H9 (cell line): ENCODE results near the gene IQCE. TPM values are rescaled to one million over a fixed set of nuclear protein-coding genes. Genes with fewer than 3 reads are reported as not detected.

Source experiments
- DNase-seq: peaks from one replicate; pipeline ENCODE4 v3.0.0-alpha.2; 2017
- H2AFZ ChIP-seq: one replicate; pipeline ENCODE4 v1.6.1; 2013; ENCODE audit warnings: mild to moderate bottlenecking, low read length, control low read depth, moderate library complexity
- H2AK5ac ChIP-seq: 2 replicates; pipeline ENCODE4 v1.6.1; 2013; ENCODE audit warnings: low read length, control low read depth, mixed read lengths; ENCODE audit not compliant: insufficient read length
- H2BK120ac ChIP-seq: one replicate; pipeline ENCODE4 v1.6.1; 2013; ENCODE audit warnings: low read depth, mild to moderate bottlenecking, low read length, control low read depth, inconsistent platforms; ENCODE audit not compliant: poor library complexity, severe bottlenecking
- H2BK12ac ChIP-seq: 2 replicates; pipeline ENCODE4 v1.6.1; 2013; ENCODE audit warnings: low read length, control low read depth, mixed read lengths, low read depth; ENCODE audit not compliant: insufficient read length
- H2BK15ac ChIP-seq: 2 replicates; pipeline ENCODE4 v1.6.1; 2013; ENCODE audit warnings: low read depth, low read length, control low read depth
- H2BK20ac ChIP-seq: one replicate; pipeline ENCODE4 v1.6.1; 2013; ENCODE audit warnings: low read depth, mild to moderate bottlenecking, low read length, control low read depth, inconsistent platforms; ENCODE audit not compliant: poor library complexity, severe bottlenecking
- H2BK5ac ChIP-seq: 2 replicates; pipeline ENCODE4 v1.6.1; 2013; ENCODE audit warnings: low read length, control low read depth, mixed read lengths; ENCODE audit not compliant: insufficient read length
- H3K14ac ChIP-seq: 2 replicates; pipeline ENCODE4 v1.6.1; 2013; ENCODE audit warnings: low read length, control low read depth; ENCODE audit not compliant: insufficient read depth
- H3K18ac ChIP-seq: 2 replicates; pipeline ENCODE4 v1.6.1; 2013; ENCODE audit warnings: low read depth, mild to moderate bottlenecking, mixed read lengths, low read length, control low read depth; ENCODE audit not compliant: insufficient read length
- H3K23ac ChIP-seq: 2 replicates; pipeline ENCODE4 v1.6.1; 2013; ENCODE audit warnings: low read length, control low read depth, mixed read lengths, low read depth; ENCODE audit not compliant: insufficient read length
- H3K23me2 ChIP-seq: 2 replicates; pipeline ENCODE4 v1.6.1; 2013; ENCODE audit warnings: low read depth, mild to moderate bottlenecking, mixed read lengths, low read length, control low read depth; ENCODE audit not compliant: insufficient read length, poor library complexity, severe bottlenecking
- H3K27ac ChIP-seq: 2 replicates; pipeline ENCODE4 v1.5.1; 2013; ENCODE audit warnings: low read length, control low read depth, mixed read lengths, low read depth; ENCODE audit not compliant: insufficient read length
- H3K27me3 ChIP-seq: 2 replicates; pipeline ENCODE4 v1.6.1; 2013; ENCODE audit warnings: low read length, control low read depth, inconsistent platforms; ENCODE audit not compliant: insufficient read depth
- H3K4ac ChIP-seq: 2 replicates; pipeline ENCODE4 v1.6.1; 2013; ENCODE audit warnings: low read depth, mild to moderate bottlenecking, control low read depth, inconsistent platforms, low read length, moderate library complexity
- H3K4me1 ChIP-seq: 2 replicates; pipeline ENCODE4 v1.6.1; 2013; ENCODE audit warnings: low read length, control low read depth, inconsistent platforms; ENCODE audit not compliant: insufficient read depth
- H3K4me2 ChIP-seq: 2 replicates; pipeline ENCODE4 v1.6.1; 2013; ENCODE audit warnings: low read length, control low read depth, mixed read lengths; ENCODE audit not compliant: insufficient read length, insufficient read depth
- H3K56ac ChIP-seq: 2 replicates; pipeline ENCODE4 v1.6.1; 2013; ENCODE audit warnings: low read depth, mild to moderate bottlenecking, mixed read lengths, low read length, control low read depth; ENCODE audit not compliant: insufficient read length
- H3K79me1 ChIP-seq: 2 replicates; pipeline ENCODE4 v1.6.1; 2013; ENCODE audit warnings: low read depth, mild to moderate bottlenecking, moderate library complexity, low read length, control low read depth, inconsistent platforms; ENCODE audit not compliant: insufficient read depth, poor library complexity, severe bottlenecking
- H3K79me2 ChIP-seq: 2 replicates; pipeline ENCODE4 v1.6.1; 2013; ENCODE audit warnings: low read length, control low read depth, inconsistent platforms; ENCODE audit not compliant: insufficient read depth
- H3K9ac ChIP-seq: 2 replicates; pipeline ENCODE4 v1.6.1; 2013; ENCODE audit warnings: low read length, control low read depth, mixed read lengths; ENCODE audit not compliant: insufficient read length; ENCODE audit errors: extremely low read depth
- H3K9me3 ChIP-seq: one replicate; pipeline ENCODE4 v1.6.1; 2013; ENCODE audit warnings: low read depth, low read length, inconsistent platforms; ENCODE audit not compliant: control insufficient read depth
- H3T11ph ChIP-seq: one replicate; pipeline ENCODE4 v1.6.1; 2013; ENCODE audit warnings: mild to moderate bottlenecking, low read length, control low read depth, inconsistent platforms
- H4K20me1 ChIP-seq: one replicate; pipeline ENCODE4 v1.6.1; 2013; ENCODE audit not compliant: control insufficient read depth, insufficient read length, insufficient read depth
- H4K5ac ChIP-seq: 2 replicates; pipeline ENCODE4 v1.6.1; 2013; ENCODE audit warnings: low read depth, mild to moderate bottlenecking, mixed read lengths, low read length, control low read depth; ENCODE audit not compliant: insufficient read length
- H4K8ac ChIP-seq: replicated peaks from 2 replicates; pipeline ENCODE4 v1.6.1; 2013; ENCODE audit warnings: low read length, control low read depth, mixed read lengths, low read depth; ENCODE audit not compliant: insufficient read length
- H4K91ac ChIP-seq: 2 replicates; pipeline ENCODE4 v1.6.1; 2013; ENCODE audit warnings: low read depth, mild to moderate bottlenecking, moderate library complexity, mixed read lengths, low read length, control low read depth; ENCODE audit not compliant: insufficient read length
- H3K27ac Mint-ChIP-seq, 3 experiments: 2 replicates in 2 of 3; 3 replicates in 1 of 3; pipeline ENCODE4 v1.8.0; 2020 to 2021; ENCODE audit warnings: mixed read lengths in 3 of 3, mild to moderate bottlenecking in 1 of 3, moderate library complexity in 1 of 3
- H3K27me3 Mint-ChIP-seq: 2 replicates; pipeline ENCODE4 v1.8.0; 2021; ENCODE audit warnings: low read depth, mild to moderate bottlenecking, moderate library complexity, mixed read lengths
- H3K36me3 Mint-ChIP-seq, 3 experiments: 2 replicates in 2 of 3; 3 replicates in 1 of 3; pipeline ENCODE4 v1.8.0; 2020 to 2021; ENCODE audit warnings: low read depth in 3 of 3, mixed read lengths in 3 of 3; ENCODE audit not compliant: insufficient read depth in 1 of 3
- H3K4me1 Mint-ChIP-seq, 2 experiments: 2 replicates each; pipeline ENCODE4 v1.8.0; 2020; ENCODE audit warnings: mixed read lengths in 2 of 2
- H3K4me3 Mint-ChIP-seq, 2 experiments: 2 replicates in 1 of 2; 3 replicates in 1 of 2; pipeline ENCODE4 v1.8.0; 2020 to 2021; ENCODE audit warnings: mild to moderate bottlenecking in 2 of 2, mixed read lengths in 2 of 2, moderate library complexity in 1 of 2
- H3K9me3 Mint-ChIP-seq, 2 experiments: 2 replicates in 1 of 2; 3 replicates in 1 of 2; pipeline ENCODE4 v1.8.0; 2020; ENCODE audit warnings: mild to moderate bottlenecking in 2 of 2, mixed read lengths in 2 of 2, moderate library complexity in 1 of 2
- WGBS: extraction: QIAGEN DNeasy Blood & Tissue Kit; methylation state at CpG from one replicate; pipeline ENCODE4 v1.1.7; 2013; ENCODE audit warnings: missing lambda C conversion rate, low lambda C conversion rate, mixed read lengths; ENCODE audit not compliant: insufficient read length; ENCODE audit errors: extremely low coverage; 5-methylcytosine and 5-hydroxymethylcytosine counted together
- total RNA-seq: library from RNA; stranded (reverse); gene quantifications from 2 replicates; pipeline ENCODE4 v1.2.1, GENCODE V29; 2021
- TF ChIP-seq, protein P1 (sequence below): fragments of 200-600 bp; sonication (generic); conservative IDR thresholded peaks from 3 replicates; pipeline ENCODE4 v1.8.0; 2021; ENCODE audit warnings: antibody characterized with exemption, mild to moderate bottlenecking

IQCE gene
- total RNA-seq, 1 experiment from 2014 or later: 7.0 TPM

DNA sequence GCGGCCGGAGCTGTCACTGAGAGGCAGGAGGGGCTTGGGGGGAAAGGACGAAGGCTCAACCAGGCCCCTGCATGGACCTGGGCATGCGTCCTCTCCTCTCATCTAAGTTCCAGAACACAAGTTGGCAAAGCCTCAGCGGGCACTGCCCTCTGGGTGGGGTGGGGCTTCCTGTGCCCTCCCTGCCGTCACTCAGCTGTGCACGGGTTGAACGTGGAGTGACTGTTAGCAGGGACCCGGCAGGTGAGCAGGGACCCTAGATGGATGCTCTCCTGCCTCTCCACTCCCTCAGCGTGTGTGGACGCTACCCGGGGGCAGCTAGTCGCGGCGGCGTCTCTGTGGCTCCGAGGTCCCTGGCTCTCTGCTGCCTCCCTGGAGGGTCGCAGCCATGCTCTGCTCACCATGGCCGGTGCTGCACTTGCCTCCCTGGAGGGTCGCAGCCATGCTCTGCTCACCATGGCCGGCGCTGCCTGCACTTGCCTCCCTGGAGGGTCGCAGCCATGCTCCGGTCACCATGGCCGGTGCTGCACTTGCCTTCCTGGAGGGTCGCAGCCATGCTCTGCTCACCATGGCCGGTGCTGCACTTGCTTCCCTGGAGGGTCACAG, 36.6 kb downstream of the IQCE start:
- Histone ChIP-seq H2BK120ac (no peak overlapping the region), H2AK5ac (no peak overlapping the region), H2BK12ac (no peak overlapping the region), H3K9ac (no peak overlapping the region), H3K4ac (no peak overlapping the region), H3T11ph (no peak overlapping the region), H3K23me2 (no peaks in the 10 kb centered on the region), H2BK20ac (no peak overlapping the region), H3K4me2 (no peak overlapping the region), H3K79me1 (no peaks in the 10 kb centered on the region), H3K9me3 (no peaks in the 10 kb centered on the region), H2BK5ac (no peak overlapping the region), H3K4me1 (no peaks in the 10 kb centered on the region), H3K18ac (no peak overlapping the region), H3K14ac (no peak overlapping the region), H3K79me2 (no peaks in the 10 kb centered on the region), H4K20me1 (no peaks in the 10 kb centered on the region), H3K56ac (no peak overlapping the region), H2AFZ (no peak overlapping the region), H4K8ac (no peak overlapping the region), H3K27ac (no peak overlapping the region), H4K91ac (no peak overlapping the region), H4K5ac (no peak overlapping the region), H3K27me3 (no peaks in the 10 kb centered on the region), H3K23ac (no peak overlapping the region), H2BK15ac (no peak overlapping the region)
- TF ChIP-seq, protein P1, sequence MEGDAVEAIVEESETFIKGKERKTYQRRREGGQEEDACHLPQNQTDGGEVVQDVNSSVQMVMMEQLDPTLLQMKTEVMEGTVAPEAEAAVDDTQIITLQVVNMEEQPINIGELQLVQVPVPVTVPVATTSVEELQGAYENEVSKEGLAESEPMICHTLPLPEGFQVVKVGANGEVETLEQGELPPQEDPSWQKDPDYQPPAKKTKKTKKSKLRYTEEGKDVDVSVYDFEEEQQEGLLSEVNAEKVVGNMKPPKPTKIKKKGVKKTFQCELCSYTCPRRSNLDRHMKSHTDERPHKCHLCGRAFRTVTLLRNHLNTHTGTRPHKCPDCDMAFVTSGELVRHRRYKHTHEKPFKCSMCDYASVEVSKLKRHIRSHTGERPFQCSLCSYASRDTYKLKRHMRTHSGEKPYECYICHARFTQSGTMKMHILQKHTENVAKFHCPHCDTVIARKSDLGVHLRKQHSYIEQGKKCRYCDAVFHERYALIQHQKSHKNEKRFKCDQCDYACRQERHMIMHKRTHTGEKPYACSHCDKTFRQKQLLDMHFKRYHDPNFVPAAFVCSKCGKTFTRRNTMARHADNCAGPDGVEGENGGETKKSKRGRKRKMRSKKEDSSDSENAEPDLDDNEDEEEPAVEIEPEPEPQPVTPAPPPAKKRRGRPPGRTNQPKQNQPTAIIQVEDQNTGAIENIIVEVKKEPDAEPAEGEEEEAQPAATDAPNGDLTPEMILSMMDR: no peak
- no peaks in the 10 kb centered on the region for H3K4me1 Mint-ChIP-seq
- H3K36me3 Mint-ChIP-seq: peaks cover 4 to 10% (median 5%) of the 10 kb centered on the region in 3 experiments; a peak in 5 of 7 replicates
- no CpG with 5 or more reads among the region's 27 CpGs for WGBS
- DNase-seq: no peak
- H3K4me3 Mint-ChIP-seq: no peak overlapping the region
- no peaks in the 10 kb centered on the region for H3K27me3 Mint-ChIP-seq
- no peaks in the 10 kb centered on the region for H3K9me3 Mint-ChIP-seq
- H3K27ac Mint-ChIP-seq: no peak overlapping the region; a peak in 1 of 7 replicates
